ENCODE data around the gene AHNAK. TPM values are rescaled to one million over a fixed set of nuclear protein-coding genes. Genes with fewer than 3 reads are reported as not detected.

The AHNAK gene
- total and polyA plus RNA-seq, 2 experiments from 2014 or later: 167 to 548 TPM

DNA sequence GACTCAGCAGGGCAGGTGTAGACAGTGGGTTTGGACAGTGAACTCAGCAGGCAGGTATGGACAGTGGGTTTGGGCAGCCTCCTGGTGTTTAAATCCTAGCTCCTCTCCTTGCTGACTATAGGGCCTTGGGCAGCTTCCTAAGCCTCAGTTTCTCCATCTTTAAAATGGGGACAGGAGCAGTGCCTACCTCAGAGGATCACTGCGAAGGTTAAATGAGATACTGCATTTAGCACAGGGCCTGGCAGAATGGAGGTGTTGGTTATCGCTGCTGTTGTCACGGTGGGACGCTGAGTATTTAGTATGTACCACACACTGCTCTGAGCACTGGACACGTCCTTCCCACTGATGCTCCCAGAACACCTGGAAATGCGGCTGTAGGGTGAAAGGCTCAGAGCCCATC lies 142.2 kb downstream of the AHNAK start:
- no peak for DNase-seq
- no peak for TF ChIP-seq EZH2 (IDR thresholded peaks at IDR 0.05; ENCODE audit: insufficient read depth, poor library complexity, severe bottlenecking)
- TF ChIP-seq EZH2phosphoT487 (IDR thresholded peaks at IDR 0.05; ENCODE audit: insufficient read depth, low read depth): no peak
- Histone ChIP-seq H3K4me2 (ENCODE audit: unreplicated experiment) (no peak overlapping the region), H3K4me3 (no peak overlapping the region), H2AFZ (no peak overlapping the region), H3K27ac (no peak overlapping the region), H3K27me3 (replicated peaks; ENCODE audit: insufficient read depth) (no peaks in the 10 kb centered on the region), H3K4me1 (ENCODE audit: insufficient read depth) (peaks cover 35% of the 10 kb centered on the region), H3F3A (ENCODE audit: insufficient read depth) (peaks cover 13% of the 10 kb centered on the region), H3K9ac (no peak overlapping the region), H3K36me3 (ENCODE audit: low read depth) (no peaks in the 10 kb centered on the region), H4K20me1 (ENCODE audit: insufficient read depth) (no peaks in the 10 kb centered on the region), H3K9me2 (ENCODE audit: insufficient read depth) (no peaks in the 10 kb centered on the region), H3K9me3 (ENCODE audit: low read depth) (no peaks in the 10 kb centered on the region), H3K79me2 (ENCODE audit: insufficient read depth) (no peaks in the 10 kb centered on the region)
- WGBS, 2 experiments (ENCODE audit: low coverage in 1 of 2, low lambda C conversion rate in 2 of 2, missing lambda C conversion rate in 2 of 2): 94% methylated on average over 6 of the region's 6 CpGs
- in situ Hi-C loops (cut with MboI): no loop called here

DNA sequence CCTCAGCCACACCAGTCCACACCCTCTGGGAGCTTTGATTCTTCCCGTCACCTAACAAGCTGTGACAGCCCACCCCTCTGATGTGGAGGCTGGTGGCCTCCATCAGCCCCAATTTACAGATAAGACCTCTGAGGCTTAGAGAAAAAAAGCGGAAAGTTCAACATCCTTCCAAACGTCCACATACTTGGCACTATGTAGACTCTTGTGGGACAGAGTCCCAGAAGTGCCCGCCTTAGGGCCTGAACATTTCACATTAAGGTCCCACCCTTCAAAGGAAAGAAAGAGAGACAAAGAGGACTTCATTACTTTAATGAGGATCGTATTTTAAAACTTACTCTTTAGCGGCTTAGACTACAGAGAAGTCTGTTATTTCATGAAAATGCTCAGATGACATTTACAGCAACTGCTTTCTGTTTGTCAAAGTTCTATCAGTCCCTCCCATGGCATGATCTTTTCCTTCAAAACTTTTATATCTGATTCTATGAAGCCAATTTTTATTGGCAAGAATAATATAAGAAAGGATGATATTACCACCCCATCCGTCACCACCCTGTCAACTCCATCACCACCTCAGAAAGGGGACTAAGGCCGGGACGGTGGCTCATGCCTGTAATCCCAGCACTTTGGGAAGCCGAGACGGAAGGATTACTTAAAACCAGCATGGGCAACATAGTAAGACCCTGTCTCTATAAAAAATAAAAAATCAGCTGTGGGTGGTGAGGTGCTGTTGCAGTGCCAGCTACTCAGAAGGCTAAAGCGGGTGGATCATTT lies 143.5 kb downstream of the AHNAK start:
- Histone ChIP-seq H3K9me3 (ENCODE audit: low read depth) (no peaks in the 10 kb centered on the region), H3K4me2 (ENCODE audit: unreplicated experiment) (no peak overlapping the region), H2AFZ (no peak overlapping the region), H3F3A (ENCODE audit: insufficient read depth) (peaks cover 16% of the 10 kb centered on the region), H3K4me3 (no peak overlapping the region), H4K20me1 (ENCODE audit: insufficient read depth) (no peaks in the 10 kb centered on the region), H3K27me3 (replicated peaks; ENCODE audit: insufficient read depth) (no peaks in the 10 kb centered on the region), H3K79me2 (ENCODE audit: insufficient read depth) (no peaks in the 10 kb centered on the region), H3K9ac (no peak overlapping the region), H3K36me3 (ENCODE audit: low read depth) (no peaks in the 10 kb centered on the region), H3K27ac (no peak overlapping the region), H3K4me1 (ENCODE audit: insufficient read depth) (peaks cover 48% of the 10 kb centered on the region), H3K9me2 (ENCODE audit: insufficient read depth) (no peaks in the 10 kb centered on the region)
- WGBS, 2 experiments (ENCODE audit: low coverage in 1 of 2, low lambda C conversion rate in 2 of 2, missing lambda C conversion rate in 2 of 2): 51% methylated on average over 12 of the region's 12 CpGs
- TF ChIP-seq EZH2phosphoT487 (IDR thresholded peaks at IDR 0.05; ENCODE audit: insufficient read depth, low read depth) (no peak), EZH2 (IDR thresholded peaks at IDR 0.05; ENCODE audit: insufficient read depth, poor library complexity, severe bottlenecking) (no peak)
- in situ Hi-C loops (cut with MboI): no loop called here
- DNase-seq: no peak

DNA sequence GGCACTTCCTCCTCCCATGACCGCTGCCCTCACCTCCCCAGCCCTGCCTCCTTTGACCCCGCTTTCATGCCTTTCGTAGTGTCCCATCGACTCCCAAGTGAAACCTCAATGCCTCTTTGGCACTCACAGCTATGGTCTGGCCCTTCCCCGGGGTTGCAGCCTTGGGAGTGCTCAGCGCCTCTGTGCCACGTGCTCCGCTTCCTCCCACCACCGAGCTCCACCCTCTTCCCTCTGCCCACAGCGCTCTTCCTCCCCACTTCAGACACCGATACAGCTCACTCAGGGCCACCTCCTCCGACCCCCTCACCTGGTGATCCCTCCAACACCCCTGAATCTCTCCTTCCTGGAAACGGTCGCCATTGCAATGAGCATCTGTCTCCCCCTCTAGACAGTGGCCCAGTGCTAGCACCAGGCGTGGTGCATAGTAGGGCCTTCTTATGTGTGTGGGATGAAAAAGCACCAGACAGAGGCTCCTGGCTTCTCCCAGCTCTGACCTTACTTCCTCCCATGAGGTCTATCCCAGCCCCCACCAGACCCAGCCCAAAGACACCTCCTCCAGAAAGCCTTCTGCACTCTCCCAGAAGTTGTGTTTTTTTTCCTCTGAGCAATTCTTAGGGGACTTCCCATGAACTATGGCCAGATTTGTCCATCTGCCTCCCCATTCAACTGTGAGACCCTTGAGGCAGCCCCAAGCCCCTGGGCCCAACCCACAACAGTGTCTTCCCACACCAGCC lies 144.2 kb downstream of the AHNAK start:
- TF ChIP-seq EZH2 (IDR thresholded peaks at IDR 0.05; ENCODE audit: insufficient read depth, poor library complexity, severe bottlenecking) (no peak), EZH2phosphoT487 (IDR thresholded peaks at IDR 0.05; ENCODE audit: insufficient read depth, low read depth) (no peak)
- H3K27ac ChIP-seq: peak overlapping the region; percentile 33; the same call in 1 of the 2 replicates
- H3K9me3 ChIP-seq (ENCODE audit: low read depth): no peaks in the 10 kb centered on the region
- H3K79me2 ChIP-seq (ENCODE audit: insufficient read depth): no peaks in the 10 kb centered on the region
- H3K27me3 ChIP-seq (replicated peaks; ENCODE audit: insufficient read depth): no peaks in the 10 kb centered on the region
- 25 to 28% methylated on average over 13 to 15 of the region's 15 CpGs for WGBS, 2 experiments (ENCODE audit: low coverage in 1 of 2, low lambda C conversion rate in 2 of 2, missing lambda C conversion rate in 2 of 2)
- in situ Hi-C loops (cut with MboI): no loop called here
- no peaks in the 10 kb centered on the region for H3K9me2 ChIP-seq (ENCODE audit: insufficient read depth)
- H3F3A ChIP-seq (ENCODE audit: insufficient read depth): peaks cover 16% of the 10 kb centered on the region
- peaks cover 49% of the 10 kb centered on the region for H3K4me1 ChIP-seq (ENCODE audit: insufficient read depth)
- peak overlapping the region; percentile 69 for H2AFZ ChIP-seq
- peak overlapping the region; percentile 56 for H3K4me2 ChIP-seq (ENCODE audit: unreplicated experiment)
- peak; percentile 57 for DNase-seq
- peak overlapping the region; percentile 20; the same call in 1 of the 2 replicates for H3K4me3 ChIP-seq
- no peaks in the 10 kb centered on the region for H4K20me1 ChIP-seq (ENCODE audit: insufficient read depth)
- no peaks in the 10 kb centered on the region for H3K36me3 ChIP-seq (ENCODE audit: low read depth)
- peak overlapping the region; percentile 51 for H3K9ac ChIP-seq

DNA sequence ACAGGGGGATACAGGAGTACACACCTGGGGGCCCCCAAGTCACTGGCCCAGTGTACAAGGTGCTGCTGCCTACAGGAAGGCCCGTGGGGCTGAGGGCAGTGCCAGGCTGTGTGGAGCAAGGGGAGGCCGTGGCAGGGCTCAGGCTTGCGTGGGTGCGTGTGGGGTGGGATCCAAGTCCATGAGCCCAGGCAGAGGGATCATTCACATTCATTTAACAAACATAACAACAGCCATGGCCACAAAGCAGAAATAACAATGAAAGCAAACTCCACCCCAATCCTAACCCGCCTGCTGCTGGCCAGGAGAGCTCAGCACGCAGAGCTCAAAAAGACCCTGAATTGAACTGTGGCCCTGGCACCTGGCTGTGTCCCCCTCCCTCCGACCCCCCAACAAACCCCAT lies 144.8 kb downstream of the AHNAK start:
- Histone ChIP-seq H3F3A (ENCODE audit: insufficient read depth) (peaks cover 16% of the 10 kb centered on the region), H3K9ac (peak overlapping the region; percentile 51), H3K4me1 (ENCODE audit: insufficient read depth) (peaks cover 49% of the 10 kb centered on the region), H3K4me3 (peak overlapping the region; percentile 20; the same call in 1 of the 2 replicates), H3K36me3 (ENCODE audit: low read depth) (no peaks in the 10 kb centered on the region), H3K27me3 (replicated peaks; ENCODE audit: insufficient read depth) (no peaks in the 10 kb centered on the region), H3K79me2 (ENCODE audit: insufficient read depth) (no peaks in the 10 kb centered on the region), H4K20me1 (ENCODE audit: insufficient read depth) (no peaks in the 10 kb centered on the region), H2AFZ (peak overlapping the region; percentile 69), H3K4me2 (ENCODE audit: unreplicated experiment) (peak overlapping the region; percentile 56), H3K9me2 (ENCODE audit: insufficient read depth) (no peaks in the 10 kb centered on the region), H3K27ac (peak overlapping the region; percentile 33; the same call in 1 of the 2 replicates), H3K9me3 (ENCODE audit: low read depth) (no peaks in the 10 kb centered on the region)
- in situ Hi-C loops (cut with MboI): no loop called here
- 26 to 28% methylated on average over 6 to 7 of the region's 7 CpGs for WGBS, 2 experiments (ENCODE audit: low coverage in 1 of 2, low lambda C conversion rate in 2 of 2, missing lambda C conversion rate in 2 of 2)
- TF ChIP-seq EZH2phosphoT487 (IDR thresholded peaks at IDR 0.05; ENCODE audit: insufficient read depth, low read depth) (no peak), EZH2 (IDR thresholded peaks at IDR 0.05; ENCODE audit: insufficient read depth, poor library complexity, severe bottlenecking) (no peak)
- peak; percentile 51 for DNase-seq
